GM19193 (cell line): Measurements from ENCODE around the gene ITGA5.

Source experiments
- POLR2A ChIP-seq: IDR thresholded peaks from 4 replicates; pipeline ENCODE4 v1.6.1; 2011; ENCODE audit not compliant: insufficient read depth, insufficient read length; ENCODE audit errors: extremely low read depth

The ITGA5 gene

GRCh38 chr12:54419088-54419887 is at the start of gene ITGA5:
Gene ITGA5 (minus strand): TSS chr12:54419266. CDS start chr12:54419198, 68 bp downstream.
- TF ChIP-seq POLR2A, result no peak

GRCh38 chr12:54465857-54466523 is 46.9 kb upstream of the ITGA5 start:
- no peak for TF ChIP-seq POLR2A

GRCh38 chr12:54463484-54463883 is 44.4 kb upstream of the ITGA5 start:
- no peak for TF ChIP-seq POLR2A

- no peak for TF ChIP-seq POLR2A
Observed at GRCh38 chr12:54463034-54463433, 44.0 kb upstream of the ITGA5 start.

GRCh38 chr12:54460317-54460923 is 41.4 kb upstream of the ITGA5 start:
- TF ChIP-seq POLR2A, result no peak

DNA sequence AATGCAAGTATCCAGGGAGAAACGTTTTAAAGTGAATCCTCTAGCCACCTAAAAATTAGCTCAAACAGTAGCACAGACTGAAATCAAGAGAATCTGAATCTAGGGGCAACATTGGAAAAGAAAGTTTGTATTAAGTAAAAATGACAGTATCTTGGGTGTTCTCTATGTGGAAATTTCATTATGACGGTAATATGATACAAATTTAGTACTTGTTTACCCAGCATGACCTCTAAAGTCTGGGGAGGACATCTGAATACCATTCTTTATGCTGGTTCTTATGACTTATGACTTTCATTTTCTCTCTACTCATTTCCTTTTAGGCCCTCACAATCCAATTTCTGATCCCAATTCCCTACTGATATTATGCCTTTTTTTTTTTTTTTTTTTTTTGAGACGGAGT is 40.3 kb upstream of the ITGA5 start:
- TF ChIP-seq POLR2A, result no peak

- no peak for TF ChIP-seq POLR2A
Observed at GRCh38 chr12:54455760-54456469, 36.8 kb upstream of the ITGA5 start.

DNA sequence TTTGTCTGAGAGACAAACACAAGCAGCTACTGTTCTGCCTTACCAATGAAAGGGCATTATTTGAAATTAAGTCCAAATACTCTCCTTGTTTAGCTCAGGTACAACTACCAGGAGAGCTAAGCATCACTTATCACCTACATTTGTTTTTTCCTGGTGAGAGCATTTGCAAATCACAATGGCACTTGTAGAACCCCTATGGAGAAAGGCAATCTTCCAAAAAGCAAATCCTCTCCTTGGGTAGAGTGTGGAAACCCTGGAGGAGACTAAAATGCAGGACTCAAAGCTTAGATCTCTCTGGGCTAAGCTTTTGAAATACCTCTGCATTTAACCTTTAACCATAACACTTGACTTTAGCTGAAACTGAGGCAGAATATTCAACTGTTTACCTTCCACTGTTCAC is 33.6 kb upstream of the ITGA5 start:
- TF ChIP-seq POLR2A, result no peak

DNA sequence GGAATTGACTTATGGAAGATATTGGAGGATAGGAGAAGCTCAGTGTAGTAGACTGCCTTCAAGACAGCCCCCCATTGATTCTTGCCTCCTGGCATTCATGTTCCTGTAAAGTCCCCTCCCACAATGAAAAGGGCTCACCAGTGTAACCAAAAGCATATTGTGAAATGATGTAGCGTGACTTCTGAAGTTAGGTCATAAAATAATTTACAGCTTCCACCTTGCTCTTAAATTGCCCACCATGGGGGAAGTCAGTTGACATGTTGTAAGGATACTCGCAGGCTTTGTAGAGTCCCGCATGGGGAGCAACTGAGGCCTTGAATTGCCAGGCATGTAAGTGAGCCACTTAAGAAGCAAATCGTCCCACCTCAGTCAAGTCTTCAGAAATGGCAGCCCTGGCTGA is 29.3 kb upstream of the ITGA5 start:
- no peak for TF ChIP-seq POLR2A

DNA sequence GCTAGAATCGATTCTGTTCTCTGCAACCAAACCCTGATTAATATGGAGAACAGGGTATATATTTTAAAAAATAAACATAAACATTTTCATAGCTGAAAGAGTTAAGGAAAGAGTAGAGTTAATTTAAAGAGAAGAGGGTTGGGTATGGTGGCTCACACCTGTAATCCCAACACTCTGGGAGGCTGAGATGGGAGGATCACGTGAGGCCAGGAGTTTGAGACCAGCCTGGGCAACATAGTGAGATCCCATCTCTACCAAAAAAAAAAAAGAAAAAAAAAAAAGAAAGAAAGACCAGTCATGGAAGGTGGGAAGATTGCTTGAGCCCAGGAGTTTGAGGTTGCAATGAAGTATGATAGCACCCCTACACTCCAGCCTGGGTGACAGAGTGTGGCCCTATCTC is 28.9 kb upstream of the ITGA5 start:
- TF ChIP-seq POLR2A, result no peak

GRCh38 chr12:54444206-54444605 is 25.1 kb upstream of the ITGA5 start:
- TF ChIP-seq POLR2A, result no peak

DNA sequence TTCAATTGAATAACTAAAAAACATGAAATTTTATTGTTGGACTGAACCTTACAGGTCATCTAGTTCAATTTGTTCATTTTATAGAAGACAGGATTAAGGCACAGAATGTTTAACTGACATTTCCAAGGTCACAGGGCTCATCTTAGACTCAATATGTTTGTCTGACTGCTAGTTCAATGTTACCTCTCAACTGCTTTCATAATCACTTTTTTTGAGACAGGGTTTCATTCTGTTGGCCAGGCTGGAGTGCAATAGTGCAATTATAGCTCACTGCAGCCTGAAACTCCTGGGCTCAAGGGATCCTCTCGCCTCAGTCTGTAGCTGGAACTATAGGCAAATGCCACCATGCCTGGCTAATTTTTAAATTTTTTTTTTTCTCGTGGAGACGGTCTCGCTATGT is 24.4 kb upstream of the ITGA5 start:
- no peak for TF ChIP-seq POLR2A

- no peak for TF ChIP-seq POLR2A
Observed at GRCh38 chr12:54442961-54443360, 23.9 kb upstream of the ITGA5 start.

DNA sequence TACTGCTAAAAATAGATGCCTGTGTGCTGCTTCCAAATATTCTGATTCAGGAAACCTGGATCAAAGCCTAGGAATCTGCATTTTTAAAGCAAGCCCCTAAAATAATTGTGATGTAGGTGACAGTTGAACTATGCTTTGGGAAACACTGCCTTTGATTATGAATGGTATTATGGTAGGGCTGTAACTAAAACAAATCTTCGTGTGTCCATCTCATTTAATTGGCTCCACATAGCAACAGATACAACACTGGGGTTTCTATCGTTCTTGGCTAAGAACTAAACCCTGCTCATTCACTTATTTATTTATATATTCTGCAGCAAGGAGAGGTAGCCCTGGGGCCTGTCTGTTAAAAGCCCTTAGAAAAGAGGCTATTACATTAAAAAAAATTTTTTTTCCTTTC is 23.0 kb upstream of the ITGA5 start:
- no peak for TF ChIP-seq POLR2A

GRCh38 chr12:54439521-54440255 is 20.6 kb upstream of the ITGA5 start:
- TF ChIP-seq POLR2A, result no peak

DNA sequence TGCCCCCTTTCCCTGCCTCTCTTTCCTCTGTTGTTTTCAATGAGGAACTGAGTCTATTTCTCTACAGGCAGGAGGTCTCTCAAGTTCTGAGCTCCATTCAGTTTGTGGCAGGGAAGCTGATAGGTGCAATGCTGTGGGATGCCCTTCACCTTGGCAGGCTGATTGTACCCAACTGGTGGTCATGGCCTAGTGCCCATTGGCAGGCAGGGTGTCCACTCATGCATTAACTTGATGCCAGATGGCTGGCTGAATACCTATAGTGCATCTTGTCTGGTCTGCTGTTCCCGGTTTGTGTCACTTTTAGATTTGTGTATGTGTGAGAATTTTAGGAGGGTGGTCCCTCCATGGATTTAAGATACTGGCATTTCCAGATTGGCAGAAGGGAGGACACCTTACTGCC is 20.0 kb upstream of the ITGA5 start:
- no peak for TF ChIP-seq POLR2A

DNA sequence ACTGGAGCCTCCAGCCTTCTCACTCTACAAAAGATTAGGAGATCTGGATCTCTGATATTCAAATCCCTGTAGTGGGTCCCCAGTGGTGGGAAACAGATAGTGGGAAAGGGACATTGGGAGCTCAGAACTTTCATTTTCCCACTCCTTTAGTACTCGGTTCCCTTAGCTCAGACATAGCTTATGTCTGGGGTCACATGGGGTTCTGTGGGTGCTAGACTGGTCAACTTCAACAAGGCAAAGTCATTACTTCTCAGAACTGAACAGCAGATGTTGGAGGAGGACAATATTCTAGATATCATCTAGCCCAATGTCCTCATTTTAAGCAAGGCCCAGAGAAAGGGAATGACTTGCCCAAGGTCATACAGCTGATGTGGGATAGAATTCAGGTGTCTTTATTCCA is 19.5 kb upstream of the ITGA5 start:
- no peak for TF ChIP-seq POLR2A
